A549 treated with AZD9567 at 1 μM for 4 hours (cell line): ENCODE measurements around the gene GOLGA6C. TPM values are rescaled to one million over a fixed set of nuclear protein-coding genes. Genes with fewer than 3 reads are reported as not detected.

ENCODE experiments used
- total RNA-seq: library from RNA; stranded (reverse); fragments of 200-300 nt; extraction: Qiagen RNA extraction; gene quantifications from 5 replicates; pipeline ENCODE4 v1.2.3, GENCODE V29; 2022; ENCODE audit not compliant: insufficient read depth

The GOLGA6C gene
- 0.03 TPM in 1 of 5 replicates, not detected in the others for total RNA-seq

GRCh38 chr15:75258034-75258433 lies at the start of gene GOLGA6C:
Gene GOLGA6C, plus strand, starts transcription at chr15:75258334. Its CDS starts 265 bp downstream, at chr15:75258599.

GRCh38 chr15:75282572-75282971 lies 24.4 kb downstream of the GOLGA6C start, which contains the start of gene GOLGA6D:
Gene GOLGA6D, plus strand, starts transcription at chr15:75282835. Its CDS starts 41 bp downstream, at chr15:75282876.

Other genes starting within 250 kb of the GOLGA6C start
- gene PPCDC, start 234.7 kb upstream of the GOLGA6C start, total RNA-seq: 16.0 to 20.1 TPM (median 17.6 TPM) in 5 replicates
- gene C15orf39, start 56.5 kb upstream of the GOLGA6C start, total RNA-seq: 29.5 to 40.2 TPM (median 33.6 TPM) in 5 replicates
- gene GOLGA6D, start 24.5 kb downstream of the GOLGA6C start, total RNA-seq: 0.03 to 0.05 TPM (median 0.03 TPM) in 3 of 5 replicates, not detected in the others
- 178 to 189 TPM (median 188 TPM) in 5 replicates for gene COMMD4, start 77.7 kb downstream of the GOLGA6C start, total RNA-seq
- 1.3 to 7.2 TPM (median 2.2 TPM) in 5 replicates for gene NEIL1, start 88.7 kb downstream of the GOLGA6C start, total RNA-seq
- gene MAN2C1, start 110.3 kb downstream of the GOLGA6C start, total RNA-seq: 53.0 to 105 TPM (median 93.9 TPM) in 5 replicates
- gene SIN3A, start 193.4 kb downstream of the GOLGA6C start, total RNA-seq: 24.7 to 36.4 TPM (median 30.4 TPM) in 5 replicates